A673 (cell line): ENCODE results near the gene BABAM2.

ENCODE experiments used
- CTCF ChIP-seq: fragments of 300-800, 200-600 bp; sonication (generic); conservative IDR thresholded peaks from 2 replicates; pipeline ENCODE4 v1.5.1; 2017; ENCODE audit warnings: low read depth, mild to moderate bottlenecking, antibody characterized with exemption, low read length, moderate library complexity, mixed read lengths
- EZH2 ChIP-seq: fragments of 200-600 bp; sonication (generic); IDR thresholded peaks from 2 replicates; pipeline ENCODE4 v1.6.1; 2017; ENCODE audit warnings: borderline replicate concordance, low read depth, mild to moderate bottlenecking, mixed read lengths, antibody characterized with exemption, low read length; ENCODE audit not compliant: poor library complexity, severe bottlenecking

- no peak for TF ChIP-seq CTCF
- TF ChIP-seq EZH2 = no peak
These were observed 474.1 kb downstream of the BABAM2 start for GRCh38 chr2:28364610-28365009.
